ENCODE results near the gene FHOD3.

DNA sequence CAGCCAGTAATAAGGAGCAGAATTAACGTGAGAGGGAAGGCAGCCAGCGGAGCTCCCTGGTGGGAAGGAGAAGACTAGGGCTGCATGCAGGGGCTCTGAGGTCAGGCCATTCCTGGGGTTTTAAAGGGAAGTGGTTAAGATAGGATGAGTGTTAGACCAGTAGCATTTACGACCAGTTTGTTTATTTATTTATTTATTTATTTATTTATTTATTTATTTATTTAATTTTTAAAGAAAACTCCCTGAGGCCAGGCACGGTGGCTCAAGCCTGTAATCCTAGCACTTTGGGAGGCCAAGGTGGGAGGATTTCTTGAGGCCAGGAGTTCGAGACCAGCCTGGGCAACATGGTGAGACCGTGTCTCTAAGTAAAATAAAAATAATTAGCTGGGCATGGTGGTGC is 152.8 kb downstream of the FHOD3 start:
- TF ChIP-seq, protein P1, sequence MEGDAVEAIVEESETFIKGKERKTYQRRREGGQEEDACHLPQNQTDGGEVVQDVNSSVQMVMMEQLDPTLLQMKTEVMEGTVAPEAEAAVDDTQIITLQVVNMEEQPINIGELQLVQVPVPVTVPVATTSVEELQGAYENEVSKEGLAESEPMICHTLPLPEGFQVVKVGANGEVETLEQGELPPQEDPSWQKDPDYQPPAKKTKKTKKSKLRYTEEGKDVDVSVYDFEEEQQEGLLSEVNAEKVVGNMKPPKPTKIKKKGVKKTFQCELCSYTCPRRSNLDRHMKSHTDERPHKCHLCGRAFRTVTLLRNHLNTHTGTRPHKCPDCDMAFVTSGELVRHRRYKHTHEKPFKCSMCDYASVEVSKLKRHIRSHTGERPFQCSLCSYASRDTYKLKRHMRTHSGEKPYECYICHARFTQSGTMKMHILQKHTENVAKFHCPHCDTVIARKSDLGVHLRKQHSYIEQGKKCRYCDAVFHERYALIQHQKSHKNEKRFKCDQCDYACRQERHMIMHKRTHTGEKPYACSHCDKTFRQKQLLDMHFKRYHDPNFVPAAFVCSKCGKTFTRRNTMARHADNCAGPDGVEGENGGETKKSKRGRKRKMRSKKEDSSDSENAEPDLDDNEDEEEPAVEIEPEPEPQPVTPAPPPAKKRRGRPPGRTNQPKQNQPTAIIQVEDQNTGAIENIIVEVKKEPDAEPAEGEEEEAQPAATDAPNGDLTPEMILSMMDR (IDR thresholded peaks at IDR 0.05): no peak
- no peak for TF ChIP-seq POLR2A (IDR thresholded peaks at IDR 0.05)
